Esophagus squamous epithelium (tissue), 5 donors: ENCODE data around the gene PCOLCE2. TPM values are rescaled to one million over a fixed set of nuclear protein-coding genes. Genes with fewer than 3 reads are reported as not detected.

Experiments
- DNase-seq: peaks from one replicate; lab custom pipeline; 2025; lab: John Stamatoyannopoulos, UW
- H3K27ac ChIP-seq, 4 donors: fragments of 200-600 bp; sonication (generic); one replicate each; pipeline ENCODE4 v1.5.1; 2016 to 2019; ENCODE audit warnings: mild to moderate bottlenecking in 1 of 4
- H3K27me3 ChIP-seq, 4 donors: fragments of 200-600 bp; sonication (generic); 1 replicate in 3 of 4; 2 replicates in 1 of 4; pipeline versions ENCODE4 v1.5.1 to v1.6.0; 2017 to 2021; ENCODE audit warnings: antibody characterized with exemption in 1 of 4
- H3K36me3 ChIP-seq, 3 donors: fragments of 200-600 bp; sonication (generic); one replicate each; pipeline ENCODE4 v1.5.1; 2016 to 2019
- H3K4me1 ChIP-seq, 3 donors: fragments of 200-600 bp; sonication (generic); one replicate each; pipeline ENCODE4 v1.5.1; 2017 to 2019
- H3K4me3 ChIP-seq, 4 donors: fragments of 200-600 bp; sonication (generic); 1 replicate in 3 of 4; 2 replicates in 1 of 4; pipeline ENCODE4 v1.5.1; 2016 to 2019; ENCODE audit warnings: mild to moderate bottlenecking in 2 of 4, moderate library complexity in 1 of 4
- H3K9me3 ChIP-seq, 3 donors: fragments of 200-600 bp; sonication (generic); one replicate each; pipeline ENCODE4 v1.5.1; 2016 to 2019
- POLR2A ChIP-seq, 4 donors: fragments of 450-650 bp; IDR thresholded peaks; one replicate each; pipeline ENCODE4 v1.6.1; 2017; ENCODE audit warnings: antibody characterized with exemption in 4 of 4, mild to moderate bottlenecking in 4 of 4, moderate library complexity in 3 of 4
- WGBS, 2 donors: methylation state at CpG; one replicate each; pipeline ENCODE4 v1.1.5; 2018; 5-methylcytosine and 5-hydroxymethylcytosine counted together
- intact Hi-C: fragments of 100-400 bp; cut with DNase I; formaldehyde crosslinking; loops from one replicate; pipeline ENCODE4 v1.15.0; 2022
- total RNA-seq, 4 donors: library from RNA; depleted of rRNA; stranded (reverse); fragments of >200 nt; gene quantifications; one replicate each; pipeline ENCODE4 v1.1.0, GENCODE V29; 2016
- TF ChIP-seq, protein P1 (sequence below), 6 experiments: fragments of 450-650 bp in 4 of 6; fragments of 200-600 bp in 2 of 6; sonication (generic) in 2 of 6; IDR thresholded peaks; one replicate each; pipeline ENCODE4 v1.5.1; 2016 to 2019; ENCODE audit warnings: antibody characterized with exemption in 6 of 6, mild to moderate bottlenecking in 4 of 6, moderate library complexity in 4 of 6
- donor health status: DM: yes; HTN: yes; CAD: no.

The PCOLCE2 gene
- total RNA-seq, 4 donors from 2014 or later: 0.38 to 19.1 (median 6.4) TPM

DNA sequence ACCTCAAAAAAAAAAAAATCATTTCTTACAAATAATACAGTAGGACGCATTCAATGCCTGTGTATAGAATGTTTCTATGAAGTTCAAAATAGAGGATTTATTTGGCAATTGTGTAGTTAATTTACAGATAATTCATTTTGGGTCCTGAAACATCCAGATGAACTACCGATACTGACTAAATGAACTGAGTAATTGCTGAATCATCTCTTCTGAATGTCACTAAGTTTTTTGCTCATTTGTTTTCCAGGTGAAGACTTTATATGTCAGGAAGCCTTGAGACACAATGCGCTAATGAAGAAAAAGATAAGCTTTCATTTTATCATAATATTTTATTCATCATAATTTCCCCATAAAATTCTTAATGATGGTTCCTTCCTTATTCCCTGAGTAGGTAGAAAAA is 39.7 kb downstream of the PCOLCE2 start:
- WGBS, 2 donors: 77 to 85% methylated on average over 3 of the region's 3 CpGs

DNA sequence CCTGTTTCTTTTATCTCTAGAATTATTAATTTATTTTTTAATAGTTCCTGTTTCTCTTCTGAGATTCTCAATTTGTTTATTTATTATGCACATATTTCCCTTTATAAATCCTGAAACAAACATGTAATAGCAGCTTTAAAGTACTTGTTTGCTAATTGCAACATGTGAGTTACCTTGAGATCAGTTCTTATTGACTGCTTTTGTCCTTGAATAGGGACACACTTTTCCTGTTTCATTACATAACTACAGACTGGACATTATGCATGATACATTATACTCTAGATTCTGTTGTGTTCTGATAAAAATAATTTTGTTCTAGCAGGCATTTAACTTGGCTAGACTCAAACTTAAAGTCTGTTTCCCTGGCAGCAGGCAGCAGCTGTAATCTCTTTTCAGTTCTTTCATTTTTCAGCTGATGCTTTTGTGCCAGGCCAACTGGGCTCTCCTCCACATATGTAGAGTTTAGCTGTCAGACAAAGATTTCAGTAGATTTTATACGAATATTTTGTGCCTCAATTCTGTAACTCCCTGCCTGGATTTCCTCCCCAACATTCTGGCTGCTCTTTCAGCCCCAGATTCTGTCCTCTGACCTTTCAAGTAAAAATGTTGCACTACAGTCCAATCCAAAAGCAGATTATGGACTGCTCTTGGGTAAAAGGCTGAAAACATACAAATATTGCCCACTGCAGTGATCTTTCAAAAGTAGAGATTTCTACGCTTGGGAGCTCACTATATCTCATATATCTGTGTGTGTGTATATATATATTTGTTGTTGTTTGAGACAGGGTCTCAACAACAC is 41.9 kb downstream of the PCOLCE2 start:
- H3K36me3 ChIP-seq: no peaks in the 10 kb centered on the region
- 27 to 30% methylated on average over 2 of the region's 2 CpGs for WGBS, 2 donors
- H3K4me3 ChIP-seq: no peak overlapping the region
- H3K9me3 ChIP-seq: no peaks in the 10 kb centered on the region
- TF ChIP-seq, protein P1, sequence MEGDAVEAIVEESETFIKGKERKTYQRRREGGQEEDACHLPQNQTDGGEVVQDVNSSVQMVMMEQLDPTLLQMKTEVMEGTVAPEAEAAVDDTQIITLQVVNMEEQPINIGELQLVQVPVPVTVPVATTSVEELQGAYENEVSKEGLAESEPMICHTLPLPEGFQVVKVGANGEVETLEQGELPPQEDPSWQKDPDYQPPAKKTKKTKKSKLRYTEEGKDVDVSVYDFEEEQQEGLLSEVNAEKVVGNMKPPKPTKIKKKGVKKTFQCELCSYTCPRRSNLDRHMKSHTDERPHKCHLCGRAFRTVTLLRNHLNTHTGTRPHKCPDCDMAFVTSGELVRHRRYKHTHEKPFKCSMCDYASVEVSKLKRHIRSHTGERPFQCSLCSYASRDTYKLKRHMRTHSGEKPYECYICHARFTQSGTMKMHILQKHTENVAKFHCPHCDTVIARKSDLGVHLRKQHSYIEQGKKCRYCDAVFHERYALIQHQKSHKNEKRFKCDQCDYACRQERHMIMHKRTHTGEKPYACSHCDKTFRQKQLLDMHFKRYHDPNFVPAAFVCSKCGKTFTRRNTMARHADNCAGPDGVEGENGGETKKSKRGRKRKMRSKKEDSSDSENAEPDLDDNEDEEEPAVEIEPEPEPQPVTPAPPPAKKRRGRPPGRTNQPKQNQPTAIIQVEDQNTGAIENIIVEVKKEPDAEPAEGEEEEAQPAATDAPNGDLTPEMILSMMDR (IDR thresholded peaks at IDR 0.05): no peak
- no peak for TF ChIP-seq POLR2A (IDR thresholded peaks at IDR 0.05)
- H3K27me3 ChIP-seq: no peaks in the 10 kb centered on the region
- no peak for DNase-seq
- intact Hi-C loops: no loop called here
- no peak overlapping the region for H3K27ac ChIP-seq
- H3K4me1 ChIP-seq: peaks cover 0 to 11% (median 7%) of the 10 kb centered on the region in 3 donors

More for the DNA sequence above, 39.7 kb downstream of the PCOLCE2 start:
- no peaks in the 10 kb centered on the region for H3K27me3 ChIP-seq
- H3K4me1 ChIP-seq: peaks cover 5 to 11% (median 7%) of the 10 kb centered on the region in 3 donors
- no peak overlapping the region for H3K27ac ChIP-seq
- DNase-seq: no peak
- H3K36me3 ChIP-seq: no peaks in the 10 kb centered on the region
- intact Hi-C loops: no loop called here
- no peaks in the 10 kb centered on the region for H3K9me3 ChIP-seq
- TF ChIP-seq, protein P1 (IDR thresholded peaks at IDR 0.05): no peak
- no peak for TF ChIP-seq POLR2A (IDR thresholded peaks at IDR 0.05)
- no peak overlapping the region for H3K4me3 ChIP-seq

DNA sequence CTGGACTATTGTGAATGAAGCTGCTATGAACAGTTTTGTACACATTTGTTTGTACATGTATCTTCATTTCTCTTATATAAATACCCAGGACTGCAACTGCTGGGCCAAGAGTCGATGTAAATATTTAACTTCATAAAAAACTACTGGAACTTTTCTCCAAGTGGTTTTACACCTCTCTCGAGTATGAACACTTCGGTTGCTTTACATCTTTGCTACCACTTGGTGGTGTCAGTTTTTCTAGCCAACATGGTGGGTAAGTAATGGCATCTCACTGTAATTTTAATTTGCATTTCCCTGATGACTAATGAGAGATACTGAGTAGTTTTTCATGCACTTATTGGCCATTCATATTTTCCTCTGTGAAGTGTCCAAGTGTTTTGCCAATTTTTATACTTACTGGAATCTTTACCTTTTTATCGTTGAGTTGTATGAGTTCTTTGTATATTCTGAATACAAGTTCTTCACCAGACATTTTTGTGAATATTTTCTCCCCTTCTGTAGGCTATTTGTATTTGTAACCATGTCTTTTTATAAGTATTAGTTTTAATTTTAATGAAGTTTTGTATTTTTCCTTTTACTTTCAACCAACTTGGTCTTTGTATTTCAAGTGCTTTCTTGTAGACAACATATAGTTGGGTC is 44.4 kb downstream of the PCOLCE2 start:
- Histone ChIP-seq H3K27me3 (no peaks in the 10 kb centered on the region), H3K27ac (no peak overlapping the region), H3K4me3 (no peak overlapping the region), H3K36me3 (no peaks in the 10 kb centered on the region), H3K9me3 (no peaks in the 10 kb centered on the region), H3K4me1 (no peaks in the 10 kb centered on the region)
- TF ChIP-seq, protein P1 (IDR thresholded peaks at IDR 0.05): peak in 4 of 6 experiments; percentile 17 to 64 (median 27)
- TF ChIP-seq POLR2A (IDR thresholded peaks at IDR 0.05): no peak
- no peak for DNase-seq
- WGBS, 2 donors: 36 to 56% methylated on average over 4 of the region's 4 CpGs
- intact Hi-C loops: no loop called here

DNA sequence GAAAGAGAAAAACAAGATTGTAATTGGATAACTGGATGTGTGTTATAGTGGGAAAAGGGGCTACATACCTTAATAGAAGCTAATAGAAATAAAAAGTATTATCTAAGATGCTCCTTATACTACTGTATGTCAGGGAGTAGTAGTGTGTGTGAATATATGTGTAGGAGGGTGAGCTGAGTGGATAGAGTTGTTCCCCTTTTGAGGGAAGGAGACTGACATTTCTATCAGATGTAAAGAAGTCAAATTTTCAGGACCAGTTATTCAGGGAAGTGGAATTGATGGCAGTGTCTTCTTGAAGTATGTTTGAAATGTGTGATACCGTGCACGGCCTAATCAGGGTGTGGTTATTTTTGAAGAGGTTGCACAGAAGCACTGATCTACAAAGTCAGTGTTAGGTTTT is 49.1 kb downstream of the PCOLCE2 start:
- DNase-seq: no peak
- Histone ChIP-seq H3K4me3 (no peak overlapping the region), H3K27me3 (no peaks in the 10 kb centered on the region), H3K36me3 (no peaks in the 10 kb centered on the region), H3K27ac (no peak overlapping the region), H3K4me1 (no peaks in the 10 kb centered on the region), H3K9me3 (no peaks in the 10 kb centered on the region)
- 83 to 84% methylated on average over 2 of the region's 2 CpGs for WGBS, 2 donors
- TF ChIP-seq POLR2A (IDR thresholded peaks at IDR 0.05): no peak
- TF ChIP-seq, protein P1 (IDR thresholded peaks at IDR 0.05): no peak
- intact Hi-C loops: no loop called here

DNA sequence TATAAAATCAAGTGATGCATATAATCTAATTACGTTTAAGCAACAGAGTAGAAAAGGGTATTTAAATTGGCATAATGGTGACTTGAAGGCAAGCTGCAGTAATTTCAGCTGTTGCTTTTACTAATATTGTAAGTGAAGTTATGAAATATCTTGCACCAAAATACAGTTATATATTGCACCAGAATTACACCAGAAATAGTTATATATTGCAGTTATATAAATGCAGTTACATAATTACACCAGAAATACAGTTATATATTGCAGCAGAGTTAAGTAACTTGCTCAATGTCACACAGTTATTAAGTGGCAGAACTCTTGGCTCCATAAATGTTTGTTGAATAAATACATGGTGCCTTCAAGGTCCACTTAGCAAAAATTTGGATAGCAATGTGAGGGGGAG is 51.4 kb downstream of the PCOLCE2 start:
- Histone ChIP-seq H3K27ac (no peak overlapping the region), H3K9me3 (no peaks in the 10 kb centered on the region), H3K4me1 (no peaks in the 10 kb centered on the region), H3K4me3 (no peak overlapping the region), H3K27me3 (no peaks in the 10 kb centered on the region), H3K36me3 (no peaks in the 10 kb centered on the region)
- no peak for TF ChIP-seq POLR2A (IDR thresholded peaks at IDR 0.05)
- TF ChIP-seq, protein P1 (IDR thresholded peaks at IDR 0.05): no peak
- intact Hi-C loops: no loop called here
- 83 to 87% methylated on average over 1 of the region's 1 CpG for WGBS, 2 donors
- no peak for DNase-seq
